Superior temporal gyrus (tissue), 1 donor: ENCODE data around the gene PLB1.
"Not testable (repeated sequence)": the region's sequence is repeated elsewhere in the genome, so short reads cannot be mapped to it uniquely, and the experiment has no call there.

ENCODE experiments used
- DNase-seq: peaks from one replicate; pipeline ENCODE4 v3.0.0-alpha.2; 2016; ENCODE audit errors: extremely low spot score

The PLB1 gene

DNA sequence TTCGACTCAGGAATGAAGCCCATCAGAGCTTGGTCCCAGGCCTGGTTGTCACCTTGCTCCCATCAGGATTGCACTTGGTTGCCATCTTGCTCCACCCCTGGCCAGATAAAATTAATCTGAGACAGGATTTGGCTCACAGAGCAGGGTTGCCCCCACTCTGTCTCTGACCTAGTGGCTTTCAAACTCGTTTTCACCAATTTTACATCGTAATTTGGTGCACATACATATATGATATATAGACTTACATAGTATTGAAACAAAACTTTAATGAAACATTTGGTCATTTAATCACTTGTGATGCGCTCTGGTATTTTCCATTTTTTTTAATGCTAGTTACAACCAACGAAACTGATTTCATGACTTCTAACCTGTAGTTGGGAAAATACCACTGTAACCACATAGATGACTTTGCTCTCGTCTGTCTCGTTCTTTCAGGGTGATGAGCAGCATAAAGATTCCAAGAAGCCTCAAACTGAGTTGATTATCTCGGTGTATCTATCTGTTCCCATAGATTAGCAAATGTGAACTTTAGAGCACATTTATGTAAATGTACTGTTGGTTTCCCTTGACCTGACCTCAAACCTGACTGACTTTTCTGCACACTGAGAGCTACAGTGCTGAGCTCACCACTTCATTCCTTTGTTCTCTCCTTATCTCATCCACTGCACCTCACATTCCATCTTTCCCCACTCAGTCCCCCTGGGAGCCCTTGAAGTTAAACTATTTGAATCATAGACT, 30.5 kb upstream of the PLB1 start:
- no peak for DNase-seq

- peak; percentile 28 for DNase-seq
Observed at GRCh38 chr2:28469304-28469703, 26.6 kb upstream of the PLB1 start.

- no peak for DNase-seq
Observed at GRCh38 chr2:28469947-28470535, 25.8 kb upstream of the PLB1 start.

- DNase-seq = no peak
Observed at GRCh38 chr2:28470759-28471158, 25.1 kb upstream of the PLB1 start.

- DNase-seq = no peak
Observed at GRCh38 chr2:28471214-28471613, 24.6 kb upstream of the PLB1 start.

DNA sequence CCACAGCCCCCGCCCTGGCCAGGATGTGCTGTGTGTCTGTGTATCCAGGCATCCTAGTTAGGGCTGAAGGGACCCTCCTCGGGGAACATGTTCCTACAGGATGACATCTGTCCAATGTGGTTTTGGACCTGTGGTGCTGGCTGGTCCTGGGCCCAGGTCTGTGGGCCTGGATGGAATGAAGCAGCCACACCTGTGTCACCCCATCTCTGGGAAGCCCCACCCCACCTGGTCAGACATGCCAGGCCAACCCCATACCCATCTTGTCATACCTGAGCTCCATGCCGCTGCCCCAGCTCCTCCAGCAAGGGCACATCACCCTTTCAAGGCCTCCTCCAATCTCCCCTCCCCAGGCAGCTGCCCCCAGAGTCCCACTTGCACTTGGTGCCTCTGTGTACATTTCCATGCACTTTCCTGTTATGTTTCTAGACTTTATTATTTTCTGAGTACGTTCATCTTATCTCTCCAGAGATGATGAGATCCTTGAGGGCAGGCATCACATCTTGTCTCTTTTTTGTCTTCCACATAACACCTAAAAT, 24.1 kb upstream of the PLB1 start:
- DNase-seq = no peak

DNA sequence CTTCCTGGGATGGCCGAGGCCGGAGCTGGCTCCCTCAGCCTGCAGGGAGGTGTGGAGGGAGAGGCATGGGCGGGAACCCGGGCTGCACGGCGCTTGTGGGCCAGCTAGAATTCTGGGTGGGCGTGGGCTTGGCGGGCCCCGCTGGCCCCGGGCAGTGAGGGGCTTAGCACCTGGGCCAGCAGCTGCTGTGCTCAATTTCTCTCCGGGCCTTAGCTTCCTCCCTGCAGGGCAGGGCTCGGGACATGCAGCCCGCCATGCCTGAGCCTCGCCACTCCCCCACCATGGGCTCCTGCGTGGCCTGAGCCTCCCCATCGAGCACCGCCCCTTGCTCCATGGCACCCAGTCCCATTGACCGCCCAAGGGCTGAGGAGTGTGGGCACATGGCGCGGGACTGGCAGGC, 23.2 kb upstream of the PLB1 start:
- not testable (repeated sequence) for DNase-seq

GRCh38 chr2:28475088-28475595, 20.7 kb upstream of the PLB1 start:
- DNase-seq = no peak

DNA sequence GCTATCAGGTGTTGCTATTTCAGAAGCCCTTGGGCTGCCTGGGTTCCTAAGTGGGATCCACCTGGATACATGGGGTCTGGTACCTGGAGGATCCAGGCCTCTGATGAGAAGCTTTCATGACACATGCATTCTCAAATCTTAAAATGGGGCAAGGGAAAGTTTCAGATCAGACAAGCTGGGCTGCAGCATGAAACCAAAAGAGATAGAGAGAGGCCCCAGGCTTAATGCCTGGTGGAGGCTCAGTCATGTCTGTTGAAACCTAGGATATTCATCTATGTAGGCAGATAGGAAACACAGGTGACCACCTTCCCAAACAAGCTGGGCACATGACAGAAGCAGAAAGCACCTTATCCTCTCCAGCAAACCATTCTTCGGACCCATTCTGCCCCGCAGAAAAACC, 18.8 kb upstream of the PLB1 start:
- no peak for DNase-seq

- no peak for DNase-seq
Observed at GRCh38 chr2:28477645-28478044, 18.2 kb upstream of the PLB1 start.

DNA sequence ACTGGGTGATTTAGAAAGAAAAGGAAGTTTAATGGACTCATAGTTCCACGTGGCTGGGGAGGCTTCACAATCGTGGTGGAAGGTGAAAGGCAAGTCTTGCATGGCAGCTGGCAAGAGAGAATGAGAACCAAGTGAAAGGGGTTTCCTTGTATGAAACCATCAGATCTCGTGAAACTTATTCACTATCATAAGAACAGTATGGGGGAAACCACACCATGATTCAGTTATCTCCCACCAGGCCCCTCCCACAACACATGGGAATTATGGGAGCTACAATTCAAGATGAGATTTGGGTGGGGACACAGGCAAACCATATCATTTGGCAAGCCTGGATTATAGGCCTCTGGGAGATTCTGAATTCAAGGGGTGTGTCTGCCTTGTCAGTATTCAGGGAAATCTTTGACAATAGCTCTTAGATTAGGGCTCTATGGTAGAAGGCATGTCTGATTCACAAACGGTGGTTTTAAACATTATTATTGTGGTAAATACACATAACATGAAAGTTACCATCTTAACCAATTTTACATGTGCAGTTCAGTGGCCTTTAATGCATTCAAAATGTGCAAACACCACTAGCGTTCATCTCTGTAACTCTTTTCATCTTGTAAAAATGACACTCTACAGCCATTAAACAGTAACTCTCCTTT, 15.3 kb upstream of the PLB1 start:
- DNase-seq = no peak

DNA sequence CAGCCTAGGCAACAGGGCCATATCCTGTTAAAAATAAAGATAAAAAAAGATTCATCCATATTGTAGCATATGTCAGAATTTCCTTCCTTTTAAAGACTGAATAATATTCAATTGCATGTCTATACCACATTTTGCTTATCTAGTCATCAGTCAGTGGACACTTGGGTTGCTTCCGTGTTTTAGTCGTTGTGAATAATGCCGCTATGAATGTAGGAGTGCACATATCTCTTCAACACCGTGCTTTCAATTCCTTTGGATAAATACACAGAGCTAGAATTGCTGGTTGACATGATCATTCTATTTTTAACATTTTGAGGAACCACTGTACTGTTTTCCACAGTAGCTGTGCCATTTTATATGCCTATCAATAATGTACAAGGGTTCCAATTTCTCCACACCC, 14.0 kb upstream of the PLB1 start:
- no peak for DNase-seq

DNA sequence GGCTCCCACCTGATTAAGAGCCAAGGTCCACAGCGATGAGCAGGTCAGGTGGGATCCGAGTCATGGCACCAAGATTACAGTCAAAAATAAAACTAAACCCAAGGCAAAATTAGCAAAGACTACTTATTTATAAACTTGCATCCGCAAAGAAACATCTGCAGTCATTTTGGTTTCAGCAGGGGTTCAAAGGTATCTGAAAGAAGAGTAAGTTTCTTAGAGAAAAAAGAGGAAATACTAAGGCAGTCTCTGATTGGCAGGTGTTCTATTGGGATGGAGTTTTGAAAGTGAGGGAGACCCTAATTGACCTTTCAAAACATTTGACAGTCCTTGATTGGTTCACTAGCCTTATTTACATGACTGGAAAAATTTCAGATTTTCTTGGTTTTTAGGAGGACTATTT, 11.0 kb upstream of the PLB1 start:
- DNase-seq = no peak

DNA sequence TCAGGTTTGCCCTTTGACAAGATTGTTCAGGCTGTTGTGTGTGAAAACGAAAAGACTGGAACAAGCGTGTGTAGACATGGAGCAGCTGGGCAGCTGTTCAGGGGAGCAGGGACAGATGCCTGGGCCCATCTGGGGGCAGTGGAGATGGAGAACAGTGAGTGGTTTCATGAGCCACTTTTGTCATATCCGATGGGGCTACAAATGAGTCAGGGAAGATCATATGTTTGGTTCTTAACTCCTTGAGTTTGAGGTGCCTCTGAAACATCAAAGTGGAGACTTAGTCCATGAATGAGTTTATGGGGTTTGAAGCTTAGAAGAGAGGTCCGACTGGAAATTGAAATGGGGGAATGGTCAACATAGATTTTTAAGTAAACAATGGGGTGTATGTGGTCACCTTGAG, 9.3 kb upstream of the PLB1 start:
- no peak for DNase-seq

- no peak for DNase-seq
Observed at GRCh38 chr2:28487258-28487657, 8.6 kb upstream of the PLB1 start.

- DNase-seq = no peak
Observed at GRCh38 chr2:28488083-28488830, 7.6 kb upstream of the PLB1 start.

- DNase-seq = no peak
Observed at GRCh38 chr2:28488858-28489575, 6.8 kb upstream of the PLB1 start.

DNA sequence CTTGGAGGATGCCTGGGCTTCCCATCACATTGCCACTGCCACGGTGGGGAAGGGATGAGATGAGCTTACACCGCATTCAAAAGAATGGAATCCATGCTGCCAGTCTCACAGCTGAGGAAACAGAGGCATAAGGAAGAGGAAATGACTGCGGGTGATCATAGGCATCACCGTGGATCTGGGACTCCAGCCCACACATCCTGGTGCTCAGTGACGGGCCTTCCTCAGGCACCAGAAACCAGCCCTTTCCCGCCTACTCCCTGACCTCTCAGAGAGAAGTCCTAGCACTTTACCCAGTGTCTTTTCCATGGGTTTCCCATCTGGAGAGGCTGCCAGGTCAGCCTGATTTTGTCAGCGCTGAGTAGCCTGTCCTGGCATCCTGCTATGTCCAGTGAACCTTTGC, 5.3 kb upstream of the PLB1 start:
- no peak for DNase-seq

DNA sequence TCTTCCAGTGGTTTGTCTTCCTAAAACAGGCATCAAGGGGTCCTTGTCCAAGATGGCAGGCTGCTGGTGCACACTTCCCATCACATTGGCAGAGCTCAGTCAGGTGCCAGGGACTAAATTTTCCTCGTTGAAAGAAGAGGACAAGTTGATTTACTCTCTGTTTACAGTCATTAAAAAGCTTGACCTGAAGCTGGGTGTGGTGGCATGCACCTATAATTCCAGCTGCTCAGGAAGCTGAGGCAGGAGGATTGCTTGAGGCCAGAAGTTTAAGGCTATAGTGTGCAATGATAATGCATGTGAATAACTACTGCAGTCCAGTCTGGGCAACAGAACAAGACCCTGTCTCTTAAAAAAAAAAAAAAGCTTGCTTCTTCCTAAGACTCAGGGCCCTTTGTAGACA, 3.6 kb upstream of the PLB1 start:
- no peak for DNase-seq

GRCh38 chr2:28493636-28494035, 2.2 kb upstream of the PLB1 start:
- DNase-seq = no peak

DNA sequence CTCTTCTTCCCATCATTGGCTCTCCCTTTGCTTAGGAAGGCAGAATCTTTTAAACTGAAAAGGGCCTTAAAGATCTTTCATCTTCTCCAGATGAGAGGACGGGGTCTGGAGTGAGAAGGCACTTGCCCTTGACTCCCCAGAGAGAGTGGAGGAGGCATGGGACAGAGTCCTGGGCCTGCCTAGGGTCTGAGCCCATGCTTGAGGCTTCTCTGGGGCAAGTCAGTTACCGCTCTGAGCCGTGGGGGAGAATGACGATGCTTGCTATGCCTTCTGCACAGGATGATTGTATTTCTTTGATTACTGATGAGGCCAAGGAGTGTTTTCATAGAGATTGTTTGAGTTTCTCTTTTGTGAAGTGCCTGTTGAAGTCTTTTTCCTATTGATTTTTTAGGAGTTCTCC, 921 bp downstream of the PLB1 start:
- no peak for DNase-seq
